IMR-90 (cell line): Measurements from ENCODE around the gene SUPT3H. TPM values are rescaled to one million over a fixed set of nuclear protein-coding genes. Genes with fewer than 3 reads are reported as not detected.

Experiments
- ATAC-seq: fragments of 200-7000 bp; cut with Tn5 transposase; 2 replicates; pipeline ENCODE4 v1.9.1; 2020; ENCODE audit warnings: low read depth, mild to moderate bottlenecking, moderate library complexity
- BruUV-seq: library from RNA; stranded (reverse); fragments of 400-500 nt; replicated peaks from 2 replicates; lab custom pipeline; 2021; lab: Mats Ljungman, UMichigan
- CTCF ChIA-PET: fragments of 300-600 bp; formaldehyde crosslinking; extraction: SDS; loops from one replicate; lab custom pipeline; 2021; ENCODE audit warnings: antibody characterized with exemption; lab: Yijun Ruan, JAX
- POLR2A ChIA-PET: fragments of 300-600 bp; sonication (Branson Sonifier 250); formaldehyde crosslinking; loops from one replicate; lab custom pipeline; 2022; ENCODE audit warnings: antibody characterized with exemption; ENCODE audit not compliant: unreplicated experiment; lab: Charles Lee
- DNase-seq: peaks from one replicate; pipeline ENCODE4 v3.0.0; 2013
- H2AFZ ChIP-seq: replicated peaks from 2 replicates; pipeline ENCODE3; 2013; ENCODE audit warnings: low read length, mild to moderate bottlenecking; ENCODE audit not compliant: poor library complexity
- H2AK5ac ChIP-seq: 2 replicates; pipeline ENCODE4 v1.6.1; 2013; ENCODE audit warnings: low read depth, low read length, inconsistent platforms
- H2AK9ac ChIP-seq: replicated peaks from 2 replicates; pipeline ENCODE3; 2013; ENCODE audit warnings: mild to moderate bottlenecking, low read depth, low read length, moderate library complexity; ENCODE audit not compliant: poor library complexity
- H2BK120ac ChIP-seq: 2 replicates; pipeline ENCODE4 v1.6.1; 2013; ENCODE audit warnings: low read depth, low read length, inconsistent platforms
- H2BK15ac ChIP-seq: 3 replicates; pipeline ENCODE4 v1.6.1; 2013; ENCODE audit warnings: low read depth, low read length, inconsistent platforms
- H2BK20ac ChIP-seq: 2 replicates; pipeline ENCODE4 v1.6.1; 2013; ENCODE audit warnings: low read depth, mild to moderate bottlenecking, inconsistent platforms, low read length, moderate library complexity
- H2BK5ac ChIP-seq: 2 replicates; pipeline ENCODE4 v1.6.1; 2013; ENCODE audit warnings: mild to moderate bottlenecking, low read depth, low read length, inconsistent platforms; ENCODE audit not compliant: poor library complexity, severe bottlenecking
- H3K14ac ChIP-seq: replicated peaks from 2 replicates; pipeline ENCODE4 v1.6.1; 2013; ENCODE audit warnings: low read depth, low read length, inconsistent platforms
- H3K18ac ChIP-seq: 2 replicates; pipeline ENCODE4 v1.6.1; 2013; ENCODE audit warnings: low read depth, low read length, control low read depth
- H3K23ac ChIP-seq: 2 replicates; pipeline ENCODE4 v1.6.1; 2013; ENCODE audit warnings: low read depth, low read length, inconsistent platforms
- H3K27ac ChIP-seq: 2 replicates; pipeline ENCODE4 v1.5.1; 2013; ENCODE audit warnings: mild to moderate bottlenecking, control low read depth, low read length; ENCODE audit not compliant: insufficient read depth
- H3K27me3 ChIP-seq: 2 replicates; pipeline ENCODE4 v1.6.1; 2013; ENCODE audit warnings: low read length; ENCODE audit not compliant: control insufficient read depth, insufficient read depth
- H3K36me3 ChIP-seq: 2 replicates; pipeline ENCODE4 v1.6.1; 2013; ENCODE audit warnings: low read length, mixed read lengths; ENCODE audit not compliant: control insufficient read depth, insufficient read depth
- H3K4ac ChIP-seq: 2 replicates; pipeline ENCODE4 v1.6.1; 2013; ENCODE audit warnings: low read depth, low read length, inconsistent platforms
- H3K4me1 ChIP-seq: 2 replicates; pipeline ENCODE4 v1.6.1; 2013; ENCODE audit warnings: low read length, mixed read lengths; ENCODE audit not compliant: control insufficient read depth, insufficient read depth
- H3K4me2 ChIP-seq: 2 replicates; pipeline ENCODE4 v1.6.1; 2013; ENCODE audit warnings: low read depth, mild to moderate bottlenecking, control low read depth, low read length, moderate library complexity
- H3K4me3 ChIP-seq: 2 replicates; pipeline ENCODE4 v1.5.1; 2013; ENCODE audit warnings: low read depth, mild to moderate bottlenecking, control low read depth, low read length, moderate library complexity; ENCODE audit not compliant: insufficient read depth
- H3K56ac ChIP-seq: 2 replicates; pipeline ENCODE4 v1.6.1; 2013; ENCODE audit warnings: low read length, inconsistent platforms; ENCODE audit not compliant: insufficient read depth; ENCODE audit errors: extremely low read depth
- H3K79me1 ChIP-seq, 2 experiments: 2 replicates each; pipeline ENCODE4 v1.6.1; 2013; ENCODE audit warnings: low read length in 2 of 2, inconsistent platforms in 1 of 2, low read depth in 1 of 2
- H3K9ac ChIP-seq: 2 replicates; pipeline ENCODE4 v1.6.1; 2013; ENCODE audit warnings: low read depth, low read length, control low read depth
- H3K9me1 ChIP-seq: 2 replicates; pipeline ENCODE4 v1.6.1; 2013; ENCODE audit warnings: low read length, inconsistent platforms; ENCODE audit not compliant: insufficient read depth
- H3K9me3 ChIP-seq: 2 replicates; pipeline ENCODE4 v1.6.1; 2013; ENCODE audit warnings: low read length; ENCODE audit not compliant: control insufficient read depth, insufficient read depth
- H4K20me1 ChIP-seq: 2 replicates; pipeline ENCODE4 v1.6.1; 2013; ENCODE audit warnings: low read length, inconsistent platforms; ENCODE audit not compliant: insufficient read depth
- H4K5ac ChIP-seq: 2 replicates; pipeline ENCODE4 v1.6.1; 2013; ENCODE audit warnings: mild to moderate bottlenecking, low read depth, low read length, control low read depth
- H4K8ac ChIP-seq, 2 experiments: 2 replicates each; pipeline ENCODE4 v1.6.1; 2013; ENCODE audit warnings: low read depth in 2 of 2, low read length in 2 of 2, control low read depth in 1 of 2, inconsistent platforms in 1 of 2
- H4K91ac ChIP-seq: 2 replicates; pipeline ENCODE4 v1.6.1; 2013; ENCODE audit warnings: low read depth, low read length, inconsistent platforms; ENCODE audit not compliant: insufficient read depth
- BHLHE40 ChIP-seq: fragments of 150-350 bp; IDR thresholded peaks from 2 replicates; pipeline ENCODE4 v1.6.1; 2016; ENCODE audit warnings: mild to moderate bottlenecking, low read depth, low read length
- CEBPB ChIP-seq: IDR thresholded peaks from 2 replicates; pipeline ENCODE4 v1.6.1; 2012; ENCODE audit warnings: low read depth, low read length, improper control_type of control experiment
- CHD1 ChIP-seq: IDR thresholded peaks from 2 replicates; pipeline ENCODE4 v1.6.1; 2012; ENCODE audit warnings: low read depth, low read length, improper control_type of control experiment
- CTCF ChIP-seq: conservative IDR thresholded peaks from 2 replicates; pipeline ENCODE4 v1.5.1; 2012; ENCODE audit warnings: mild to moderate bottlenecking, low read depth, low read length, improper control_type of control experiment
- ELK1 ChIP-seq: fragments of 150-350 bp; IDR thresholded peaks from 2 replicates; pipeline ENCODE4 v1.6.1; 2016; ENCODE audit warnings: low read depth, mild to moderate bottlenecking, low read length, moderate library complexity, borderline replicate concordance
- MAFK ChIP-seq: IDR thresholded peaks from 2 replicates; pipeline ENCODE4 v1.6.1; 2012; ENCODE audit warnings: low read depth, low read length, improper control_type of control experiment
- MAZ ChIP-seq: IDR thresholded peaks from 2 replicates; pipeline ENCODE4 v1.6.1; 2012; ENCODE audit warnings: low read depth, mild to moderate bottlenecking, low read length, improper control_type of control experiment, moderate library complexity, borderline replicate concordance
- MXI1 ChIP-seq: IDR thresholded peaks from 2 replicates; pipeline ENCODE4 v1.6.1; 2012; ENCODE audit warnings: low read depth, mild to moderate bottlenecking, low read length, moderate library complexity, borderline replicate concordance
- NFE2L2 ChIP-seq: fragments of 150-350 bp; IDR thresholded peaks from 2 replicates; pipeline ENCODE4 v1.6.1; 2016; ENCODE audit warnings: low read depth, mild to moderate bottlenecking, low read length
- RAD21 ChIP-seq: IDR thresholded peaks from 2 replicates; pipeline ENCODE4 v1.6.1; 2012; ENCODE audit warnings: low read length, improper control_type of control experiment
- RCOR1 ChIP-seq: IDR thresholded peaks from 2 replicates; pipeline ENCODE4 v1.6.1; 2012; ENCODE audit warnings: mild to moderate bottlenecking, low read length, improper control_type of control experiment; ENCODE audit not compliant: insufficient replicate concordance
- RFX5 ChIP-seq: IDR thresholded peaks from 2 replicates; pipeline ENCODE4 v1.8.0; 2012; ENCODE audit warnings: low read depth, mild to moderate bottlenecking, low read length, moderate library complexity
- SMC3 ChIP-seq: fragments of 150-350 bp; IDR thresholded peaks from 2 replicates; pipeline ENCODE4 v1.6.1; 2016; ENCODE audit warnings: low read depth, mild to moderate bottlenecking, antibody characterized with exemption, low read length, moderate library complexity
- WGBS, 2 experiments: methylation state at CpG; one replicate each; pipeline versions ENCODE4 v1.1.5 to v1.1.7; 2013; ENCODE audit warnings: missing lambda C conversion rate in 2 of 2; ENCODE audit not compliant: insufficient read length in 1 of 2; ENCODE audit errors: extremely low coverage in 2 of 2; 5-methylcytosine and 5-hydroxymethylcytosine counted together
- dilution Hi-C: fragments of 300-500 bp; cut with HindIII; formaldehyde crosslinking; loops from one replicate; pipeline ENCODE4 v1.14.3; 2018; ENCODE audit warnings: low sequenced_read_pairs; ENCODE audit not compliant: unreplicated experiment
- in situ Hi-C: fragments of 300-500 bp; cut with MboI; formaldehyde crosslinking; loops from 3 replicates; pipeline ENCODE4 v1.14.3; 2019; ENCODE audit warnings: low sequenced_read_pairs, inconsistent platforms, mixed read lengths
- intact Hi-C: fragments of 100-400 bp; cut with micrococcal nuclease; formaldehyde crosslinking; loops from 2 replicates; pipeline ENCODE4 v1.10.0; 2022
- polyA plus RNA-seq, 3 experiments: library from polyadenylated mRNA; depleted of rRNA; stranded (reverse); fragments of >200 nt; gene quantifications; 2 replicates each; pipeline ENCODE4 v1.2.3, GENCODE V29; 2012; ENCODE audit warnings: low replicate concordance in 1 of 3
- total RNA-seq: library from RNA; depleted of rRNA; stranded (reverse); fragments of >200 nt; gene quantifications from 2 replicates; pipeline ENCODE4 v1.2.3, GENCODE V29; 2012
- TF ChIP-seq, protein P1 (sequence below): fragments of 150-350 bp; IDR thresholded peaks from 2 replicates; pipeline ENCODE4 v1.6.1; 2017; ENCODE audit warnings: mild to moderate bottlenecking, antibody characterized with exemption, low read length, low read depth

The SUPT3H gene
- total and polyA plus RNA-seq, 2 of the 4 experiments (the other 2 are of a cell fraction) = 4.5 to 5.0 TPM

DNA sequence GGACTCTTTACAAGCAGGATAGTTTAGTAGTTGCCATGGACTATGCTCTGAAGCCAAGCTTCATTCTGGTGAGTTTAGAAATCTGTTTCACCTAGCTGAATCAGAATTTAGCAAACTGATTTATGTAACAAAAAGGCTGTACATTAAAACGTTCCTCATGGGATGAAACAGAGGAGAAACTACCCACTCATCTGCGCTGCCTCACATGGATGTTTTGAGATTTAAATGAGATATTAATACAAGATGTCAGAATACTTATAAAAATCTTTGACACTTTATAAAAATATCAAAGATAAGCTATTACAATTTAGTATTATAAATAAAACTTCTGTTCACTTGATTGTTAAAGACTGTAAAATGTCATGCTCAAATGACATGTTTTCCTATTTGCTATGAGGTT, 32.8 kb downstream of the SUPT3H start:
- in situ Hi-C loops (no loop called here), intact Hi-C loops (no loop called here), dilution Hi-C loops (no loop called here)
- ChIA-PET CTCF (interaction anchor here (1.0 kb wide), 2 partner anchors 17 to 578 kb away, joined by 3 to 4 read pairs; partner anchors contain the start of gene RUNX2), POLR2A (no interaction called here)
- WGBS, 2 experiments = no CpG with 5 or more reads among the region's 2 CpGs
- Histone ChIP-seq H3K4me2 (no peak overlapping the region), H3K4ac (no peak overlapping the region), H2BK120ac (no peak overlapping the region), H3K18ac (no peak overlapping the region), H3K27me3 (no peaks in the 10 kb centered on the region), H2BK15ac (no peak overlapping the region), H4K5ac (no peak overlapping the region), H3K4me3 (no peak overlapping the region), H2AK5ac (no peak overlapping the region), H2AFZ (no peak overlapping the region), H3K9me1 (no peaks in the 10 kb centered on the region), H3K27ac (no peak overlapping the region), H2BK20ac (no peak overlapping the region), H3K14ac (no peak overlapping the region), H4K91ac (no peak overlapping the region), H3K36me3 (no peaks in the 10 kb centered on the region), H4K8ac (no peak overlapping the region), H3K4me1 (no peaks in the 10 kb centered on the region), H3K9me3 (no peaks in the 10 kb centered on the region), H3K23ac (no peak overlapping the region), H2BK5ac (no peak overlapping the region), H4K20me1 (no peaks in the 10 kb centered on the region), H3K56ac (no peak overlapping the region), H3K79me1 (no peaks in the 10 kb centered on the region; a peak in 2 of 4 replicates), H3K9ac (no peak overlapping the region), H2AK9ac (no peak overlapping the region)
- no TSS peak for BruUV-seq
- no peak for ATAC-seq
- TF ChIP-seq ELK1 (no peak), NFE2L2 (no peak), CEBPB (no peak), MXI1 (no peak), SMC3 (no peak), RAD21 (no peak), RCOR1 (no peak), RFX5 (no peak), BHLHE40 (no peak), CHD1 (no peak), MAFK (no peak), CTCF (no peak), MAZ (no peak)
- TF ChIP-seq, protein P1, sequence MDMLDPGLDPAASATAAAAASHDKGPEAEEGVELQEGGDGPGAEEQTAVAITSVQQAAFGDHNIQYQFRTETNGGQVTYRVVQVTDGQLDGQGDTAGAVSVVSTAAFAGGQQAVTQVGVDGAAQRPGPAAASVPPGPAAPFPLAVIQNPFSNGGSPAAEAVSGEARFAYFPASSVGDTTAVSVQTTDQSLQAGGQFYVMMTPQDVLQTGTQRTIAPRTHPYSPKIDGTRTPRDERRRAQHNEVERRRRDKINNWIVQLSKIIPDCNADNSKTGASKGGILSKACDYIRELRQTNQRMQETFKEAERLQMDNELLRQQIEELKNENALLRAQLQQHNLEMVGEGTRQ = no peak
- no peak for DNase-seq
